ENCODE measurements around the gene ANKH. TPM values are rescaled to one million over a fixed set of nuclear protein-coding genes. Genes with fewer than 3 reads are reported as not detected.

The ANKH gene
- total RNA-seq, 2 donors from 2014 or later = 86.8 to 109 TPM

DNA sequence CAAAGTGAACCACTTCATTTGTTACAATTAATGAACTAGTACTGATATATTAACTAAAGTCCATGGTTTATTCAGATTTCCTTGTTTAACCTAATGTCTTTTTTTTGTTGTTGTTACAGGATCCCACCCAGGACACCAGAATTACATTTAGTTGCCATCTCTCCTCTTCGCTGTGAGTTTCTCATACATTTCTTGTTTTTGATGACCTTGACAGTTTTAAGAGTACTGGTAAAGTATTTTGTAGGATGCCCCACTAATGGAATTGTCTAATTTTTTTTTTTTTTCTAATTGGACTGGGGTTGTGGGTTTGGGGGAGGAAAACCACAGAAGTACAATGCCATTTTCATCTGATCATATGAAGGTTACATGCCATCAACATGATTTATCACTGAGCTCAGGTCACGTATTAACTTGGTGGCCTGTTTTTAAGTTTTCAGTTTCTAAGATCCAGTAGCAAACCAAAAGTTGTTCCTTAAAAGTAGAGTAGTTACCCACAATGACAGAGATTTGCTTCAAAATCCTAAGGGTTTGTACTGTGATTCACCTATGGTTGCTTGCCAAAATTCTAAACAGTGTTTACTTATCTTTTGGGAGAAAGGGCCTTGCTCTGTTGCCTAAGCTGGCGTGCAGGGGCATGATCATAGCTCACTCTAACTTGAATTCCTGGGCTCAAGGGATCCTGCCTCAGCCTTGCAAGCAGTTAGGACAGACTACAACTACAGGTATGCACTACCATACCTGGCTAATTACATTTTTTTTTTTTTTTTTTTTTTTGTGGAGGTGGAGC lies 211.6 kb downstream of the ANKH start:
- no peak overlapping the region for H3K4me3 Mint-ChIP-seq
- DNase-seq (no peak), ATAC-seq (no peak)
- H3K27me3 Mint-ChIP-seq = no peaks in the 10 kb centered on the region
- peaks cover 33% of the 10 kb centered on the region for H3K4me1 Mint-ChIP-seq
- no peaks in the 10 kb centered on the region for H3K9me3 ChIP-seq (ENCODE audit: control insufficient read depth, low read length, poor library complexity, severe bottlenecking)
- no peak overlapping the region for H3K27ac Mint-ChIP-seq
- H3K36me3 Mint-ChIP-seq (ENCODE audit: low read depth) = peaks cover 4% of the 10 kb centered on the region

DNA sequence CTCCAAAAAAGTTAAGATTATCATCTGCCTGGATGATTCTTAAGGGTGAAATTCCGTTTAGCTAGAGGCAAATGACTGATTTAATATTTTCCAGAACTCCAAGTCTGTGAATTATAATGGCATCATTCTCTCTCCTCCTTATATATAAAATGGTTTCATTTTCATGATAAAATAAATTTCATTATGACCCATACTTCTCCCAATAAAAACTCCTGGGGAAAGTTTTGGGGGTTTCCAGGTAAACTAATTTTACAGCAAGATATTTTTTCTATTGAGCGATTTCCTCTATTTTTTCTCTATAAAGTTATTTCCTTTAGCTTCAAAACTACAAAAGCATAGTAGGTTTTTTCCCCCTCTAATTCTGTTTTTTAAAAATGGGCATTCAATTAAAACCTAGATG lies 214.7 kb downstream of the ANKH start:
- no peak for DNase-seq
- Mint-ChIP-seq H3K4me3 (no peak overlapping the region), H3K27ac (no peak overlapping the region), H3K27me3 (no peaks in the 10 kb centered on the region), H3K36me3 (ENCODE audit: low read depth) (no peaks in the 10 kb centered on the region), H3K4me1 (peaks cover 26% of the 10 kb centered on the region)
- no peak for ATAC-seq
- H3K9me3 ChIP-seq (ENCODE audit: control insufficient read depth, low read length, poor library complexity, severe bottlenecking) = no peaks in the 10 kb centered on the region

DNA sequence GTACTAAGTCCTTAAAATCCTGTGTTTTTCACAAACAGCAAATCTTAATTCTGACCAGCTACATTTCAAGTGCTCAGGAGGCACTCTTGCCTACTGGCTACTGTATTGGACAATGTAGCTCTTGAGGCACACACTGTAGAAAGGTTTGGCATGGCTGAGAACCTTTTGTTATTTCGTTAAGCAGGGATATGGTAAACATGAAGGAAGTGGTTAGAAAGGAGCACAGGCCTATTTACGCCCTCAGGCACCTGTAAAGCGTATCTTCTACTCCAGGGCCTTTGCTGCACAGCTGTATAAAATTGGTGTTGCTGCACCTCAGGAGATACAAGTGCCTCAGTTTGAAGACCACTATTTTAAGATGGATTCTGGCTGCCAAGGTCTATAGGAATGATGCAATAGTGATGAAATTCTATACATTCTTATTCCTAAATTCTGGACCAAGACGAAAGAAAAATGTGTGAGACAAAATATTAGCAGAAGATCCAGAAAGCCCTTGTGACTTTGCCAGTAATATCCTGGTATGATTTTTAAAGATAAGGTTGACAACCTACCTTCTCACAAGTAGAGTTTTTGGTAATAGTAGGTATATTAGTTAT lies 216.3 kb downstream of the ANKH start:
- Mint-ChIP-seq H3K4me1 (peaks cover 21% of the 10 kb centered on the region), H3K36me3 (ENCODE audit: low read depth) (no peaks in the 10 kb centered on the region), H3K27ac (peak overlapping the region; percentile 54), H3K4me3 (no peak overlapping the region), H3K27me3 (peaks cover 6% of the 10 kb centered on the region)
- ATAC-seq (peak; percentile 74), DNase-seq (no peak)
- no peaks in the 10 kb centered on the region for H3K9me3 ChIP-seq (ENCODE audit: control insufficient read depth, low read length, poor library complexity, severe bottlenecking)

Other genes with a start within 250 kb of the ANKH start
- gene OTULIN, start 207.1 kb downstream of the ANKH start, total RNA-seq = 10 to 100 TPM; 77.0 to 94.6 TPM

Data from T-helper 17 cell (primary cell).